GM23248 (cell line): Measurements from ENCODE around the gene ABCB11. TPM values are rescaled to one million over a fixed set of nuclear protein-coding genes. Genes with fewer than 3 reads are reported as not detected.
A peak's percentile ranks its signal among the peaks of the same experiment; 100 is the strongest.

ENCODE experiments used
- DNase-seq: peaks from one replicate; pipeline ENCODE4 v3.0.0-alpha.2; 2015
- H2AFZ ChIP-seq: fragments of 200-600 bp; sonication (generic); 2 replicates; pipeline ENCODE4 v1.6.1; 2016; ENCODE audit warnings: antibody characterized with exemption
- H3F3A ChIP-seq: fragments of 200-600 bp; sonication (generic); 2 replicates; pipeline ENCODE4 v1.6.1; 2016; ENCODE audit warnings: mild to moderate bottlenecking, antibody characterized with exemption, mixed run types; ENCODE audit not compliant: insufficient read depth
- H3K27ac ChIP-seq: fragments of 200-600 bp; sonication (generic); 2 replicates; pipeline ENCODE4 v1.5.1; 2016; ENCODE audit warnings: mild to moderate bottlenecking
- H3K27me3 ChIP-seq: fragments of 200-600 bp; sonication (generic); replicated peaks from 2 replicates; pipeline ENCODE4 v1.6.1; 2016; ENCODE audit warnings: mild to moderate bottlenecking; ENCODE audit not compliant: insufficient read depth
- H3K36me3 ChIP-seq: fragments of 200-600 bp; sonication (generic); 2 replicates; pipeline ENCODE4 v1.6.1; 2016; ENCODE audit warnings: low read depth, mild to moderate bottlenecking
- H3K4me1 ChIP-seq: fragments of 200-600 bp; sonication (generic); 2 replicates; pipeline ENCODE4 v1.6.1; 2016; ENCODE audit warnings: mild to moderate bottlenecking; ENCODE audit not compliant: insufficient read depth
- H3K4me2 ChIP-seq: fragments of 200-600 bp; sonication (generic); one replicate; pipeline ENCODE4 v1.6.1; 2016; ENCODE audit warnings: mild to moderate bottlenecking; ENCODE audit not compliant: unreplicated experiment
- H3K4me3 ChIP-seq: fragments of 200-600 bp; sonication (generic); 2 replicates; pipeline ENCODE4 v1.5.1; 2016; ENCODE audit warnings: mild to moderate bottlenecking
- H3K79me2 ChIP-seq: fragments of 200-600 bp; sonication (generic); 2 replicates; pipeline ENCODE4 v1.6.1; 2016; ENCODE audit warnings: mild to moderate bottlenecking; ENCODE audit not compliant: insufficient read depth
- H3K9ac ChIP-seq: fragments of 200-600 bp; sonication (generic); 2 replicates; pipeline ENCODE4 v1.6.1; 2016; ENCODE audit warnings: mild to moderate bottlenecking
- H3K9me2 ChIP-seq: fragments of 200-600 bp; sonication (generic); 2 replicates; pipeline ENCODE4 v1.6.1; 2016; ENCODE audit warnings: mixed run types, mild to moderate bottlenecking, moderate library complexity; ENCODE audit not compliant: insufficient read depth
- H3K9me3 ChIP-seq: fragments of 200-600 bp; sonication (generic); one replicate; pipeline ENCODE4 v1.6.1; 2017; ENCODE audit warnings: low read depth
- H4K20me1 ChIP-seq: fragments of 200-600 bp; sonication (generic); 2 replicates; pipeline ENCODE4 v1.6.0; 2016; ENCODE audit not compliant: insufficient read depth
- EZH2 ChIP-seq: fragments of 200-600 bp; sonication (generic); IDR thresholded peaks from 2 replicates; pipeline ENCODE4 v1.6.1; 2018; ENCODE audit warnings: antibody characterized with exemption, mild to moderate bottlenecking; ENCODE audit not compliant: insufficient read depth, poor library complexity, severe bottlenecking
- EZH2phosphoT487 ChIP-seq: fragments of 200-600 bp; sonication (generic); IDR thresholded peaks from 2 replicates; pipeline ENCODE4 v1.6.1; 2018; ENCODE audit warnings: antibody characterized with exemption, moderate library complexity, mild to moderate bottlenecking, low read depth; ENCODE audit not compliant: insufficient read depth
- WGBS, 2 experiments: methylation state at CpG; one replicate each; pipeline ENCODE4 v1.1.6; 2015 to 2017; ENCODE audit warnings: low lambda C conversion rate in 2 of 2, low coverage in 1 of 2; ENCODE audit errors: missing lambda C conversion rate in 2 of 2; 5-methylcytosine and 5-hydroxymethylcytosine counted together
- in situ Hi-C: fragments of 300-500 bp; cut with MboI; formaldehyde crosslinking; loops from 2 replicates; pipeline ENCODE4 v1.15.0; 2020
- polyA plus RNA-seq: library from polyadenylated mRNA; unstranded; fragments of >200 nt; fragmentation: Nextera tagmentation; extraction: Ambion mirVana; gene quantifications from 2 replicates; pipeline ENCODE4 v1.2.1, GENCODE V29; 2016
- total RNA-seq: library from RNA; depleted of rRNA; stranded (reverse); fragments of >200 nt; shearing (Covaris generic); gene quantifications from 2 replicates; pipeline ENCODE4 v1.2.3, GENCODE V29; 2014

The ABCB11 gene
- total and polyA plus RNA-seq, 2 experiments from 2014 or later: not detected

GRCh38 chr2:168945508-168945907, 85.6 kb downstream of the ABCB11 start:
- no peak for DNase-seq
- Histone ChIP-seq H3K27me3 (peaks cover 9% of the 10 kb centered on the region), H3K36me3 (no peaks in the 10 kb centered on the region), H3K9ac (no peak overlapping the region), H3F3A (no peaks in the 10 kb centered on the region), H3K27ac (no peak overlapping the region), H3K9me3 (no peaks in the 10 kb centered on the region), H2AFZ (no peak overlapping the region), H3K4me3 (no peak overlapping the region), H3K9me2 (no peaks in the 10 kb centered on the region), H3K79me2 (no peaks in the 10 kb centered on the region), H3K4me1 (no peaks in the 10 kb centered on the region), H3K4me2 (no peak overlapping the region), H4K20me1 (no peaks in the 10 kb centered on the region)
- WGBS, 2 experiments: 31 to 47% methylated on average over 3 to 4 of the region's 4 CpGs
- in situ Hi-C loops: no loop called here
- no peak for TF ChIP-seq EZH2
- TF ChIP-seq EZH2phosphoT487: no peak

GRCh38 chr2:168944065-168944464, 87.1 kb downstream of the ABCB11 start:
- no peak for TF ChIP-seq EZH2
- TF ChIP-seq EZH2phosphoT487: no peak
- no peaks in the 10 kb centered on the region for H3F3A ChIP-seq
- no peaks in the 10 kb centered on the region for H3K4me1 ChIP-seq
- no peaks in the 10 kb centered on the region for H4K20me1 ChIP-seq
- no peaks in the 10 kb centered on the region for H3K9me2 ChIP-seq
- in situ Hi-C loops: no loop called here
- H3K79me2 ChIP-seq: no peaks in the 10 kb centered on the region
- H3K4me3 ChIP-seq: no peak overlapping the region
- H3K9ac ChIP-seq: no peak overlapping the region
- no peak overlapping the region for H3K4me2 ChIP-seq
- WGBS, 2 experiments: 68 to 78% methylated on average over 3 of the region's 3 CpGs
- no peak overlapping the region for H3K27ac ChIP-seq
- H2AFZ ChIP-seq: no peak overlapping the region
- peaks cover 9% of the 10 kb centered on the region for H3K27me3 ChIP-seq
- no peak for DNase-seq
- H3K36me3 ChIP-seq: no peaks in the 10 kb centered on the region
- no peaks in the 10 kb centered on the region for H3K9me3 ChIP-seq

DNA sequence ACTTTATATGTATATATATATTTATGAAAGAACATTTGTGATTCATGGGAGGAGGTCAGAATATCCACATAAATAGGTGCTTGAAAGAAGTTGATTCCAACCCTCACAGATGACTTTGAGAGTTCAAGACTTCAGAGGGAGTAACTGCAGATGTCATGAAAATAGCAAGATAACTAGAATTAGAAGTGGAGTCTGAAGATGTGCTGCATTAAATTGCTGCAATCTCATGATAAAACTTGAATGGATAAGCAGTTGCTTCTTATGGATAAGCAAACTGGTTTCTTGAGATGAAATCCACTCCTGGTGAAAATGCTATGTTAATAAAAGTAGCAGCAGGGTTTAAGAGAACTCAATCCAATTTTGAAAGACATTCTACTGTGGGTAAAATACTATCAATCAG, 89.8 kb downstream of the ABCB11 start:
- H3K36me3 ChIP-seq: no peaks in the 10 kb centered on the region
- TF ChIP-seq EZH2 (no peak), EZH2phosphoT487 (no peak)
- no peak overlapping the region for H2AFZ ChIP-seq
- no peak overlapping the region for H3K9ac ChIP-seq
- H3K4me2 ChIP-seq: no peak overlapping the region
- in situ Hi-C loops: no loop called here
- no peak overlapping the region for H3K27ac ChIP-seq
- no peaks in the 10 kb centered on the region for H3F3A ChIP-seq
- no peaks in the 10 kb centered on the region for H4K20me1 ChIP-seq
- H3K4me1 ChIP-seq: no peaks in the 10 kb centered on the region
- no peak overlapping the region for H3K4me3 ChIP-seq
- no peaks in the 10 kb centered on the region for H3K79me2 ChIP-seq
- no peaks in the 10 kb centered on the region for H3K9me3 ChIP-seq
- H3K27me3 ChIP-seq: peaks cover 6% of the 10 kb centered on the region
- no peaks in the 10 kb centered on the region for H3K9me2 ChIP-seq
- no peak for DNase-seq

DNA sequence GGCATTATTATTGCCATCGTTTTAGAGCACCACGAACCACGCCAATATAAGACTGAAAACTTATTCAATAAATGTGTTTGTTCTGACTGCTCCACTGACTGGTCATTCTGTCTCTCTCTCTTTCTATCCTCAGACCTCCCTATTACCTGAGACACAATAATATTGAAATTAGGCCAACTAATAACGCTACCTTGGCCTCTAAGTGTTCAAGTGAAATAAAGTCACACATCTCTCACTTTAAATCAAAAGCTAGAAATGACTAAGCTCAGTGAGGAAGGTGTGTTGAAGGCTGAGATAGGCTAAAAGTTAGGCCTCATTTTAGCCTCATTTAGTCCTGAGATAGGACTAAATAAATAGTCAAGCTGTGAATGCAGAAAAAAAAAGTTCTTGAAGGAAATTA, 91.2 kb downstream of the ABCB11 start:
- Histone ChIP-seq H3K36me3 (no peaks in the 10 kb centered on the region), H3K9ac (no peak overlapping the region), H3K79me2 (no peaks in the 10 kb centered on the region), H3K4me3 (no peak overlapping the region), H3K27me3 (no peaks in the 10 kb centered on the region; the same call in 1 of the 2 replicates), H3K9me2 (no peaks in the 10 kb centered on the region), H3K4me1 (peaks cover 7% of the 10 kb centered on the region; the same call in 1 of the 2 replicates), H3K9me3 (no peaks in the 10 kb centered on the region), H3K27ac (no peak overlapping the region), H3F3A (peaks cover 5% of the 10 kb centered on the region; the same call in 1 of the 2 replicates), H3K4me2 (no peak overlapping the region), H2AFZ (0 out of 2 replicates have a peak overlapping the region, but pooled peaks have one; percentile 3), H4K20me1 (no peaks in the 10 kb centered on the region)
- no peak for DNase-seq
- 74 to 76% methylated on average over 4 of the region's 4 CpGs for WGBS, 2 experiments
- in situ Hi-C loops: no loop called here
- TF ChIP-seq EZH2phosphoT487: no peak
- no peak for TF ChIP-seq EZH2

GRCh38 chr2:168939061-168939460, 92.1 kb downstream of the ABCB11 start:
- peaks cover 10% of the 10 kb centered on the region; the same call in 1 of the 2 replicates for H3K4me1 ChIP-seq
- no peaks in the 10 kb centered on the region for H3K9me2 ChIP-seq
- DNase-seq: no peak

More at GRCh38 chr2:168939061-168939460, 92.1 kb downstream of the ABCB11 start:
- Histone ChIP-seq H3K27me3 (no peaks in the 10 kb centered on the region), H3K27ac (no peak overlapping the region), H3K4me2 (no peak overlapping the region), H3K79me2 (no peaks in the 10 kb centered on the region), H3K9me3 (no peaks in the 10 kb centered on the region), H2AFZ (no peak overlapping the region), H4K20me1 (no peaks in the 10 kb centered on the region), H3K36me3 (no peaks in the 10 kb centered on the region), H3K4me3 (no peak overlapping the region), H3F3A (peaks cover 5% of the 10 kb centered on the region; the same call in 1 of the 2 replicates), H3K9ac (no peak overlapping the region)
- 85 to 88% methylated on average over 1 of the region's 1 CpG for WGBS, 2 experiments
- TF ChIP-seq EZH2phosphoT487: no peak
- no peak for TF ChIP-seq EZH2
- in situ Hi-C loops: no loop called here
